ENCODE data around the gene UNC13C.

The UNC13C gene

GRCh38 chr15:54026258-54026657, 48.0 kb downstream of the UNC13C start:
- DNase-seq = no peak

- no peak for DNase-seq
These were observed 48.6 kb downstream of the UNC13C start for GRCh38 chr15:54026891-54027290.

GRCh38 chr15:54029081-54029480, 50.8 kb downstream of the UNC13C start:
- no peak for DNase-seq

GRCh38 chr15:54032066-54032465, 53.8 kb downstream of the UNC13C start:
- no peak for DNase-seq

- DNase-seq = no peak
These were observed 55.2 kb downstream of the UNC13C start for GRCh38 chr15:54033356-54033860.

GRCh38 chr15:54033869-54034458, 55.7 kb downstream of the UNC13C start:
- DNase-seq = no peak

GRCh38 chr15:54035616-54036015, 57.4 kb downstream of the UNC13C start:
- no peak for DNase-seq

- DNase-seq = no peak
These were observed 67.2 kb downstream of the UNC13C start for GRCh38 chr15:54045397-54045796.

GRCh38 chr15:54046093-54046492, 67.9 kb downstream of the UNC13C start:
- DNase-seq = no peak

GRCh38 chr15:54064365-54064764, 86.1 kb downstream of the UNC13C start:
- no peak for DNase-seq

- no peak for DNase-seq
These were observed 88.2 kb downstream of the UNC13C start for GRCh38 chr15:54066403-54066802.

GRCh38 chr15:54082836-54083492, 104.7 kb downstream of the UNC13C start:
- no peak for DNase-seq

- no peak for DNase-seq
These were observed 105.3 kb downstream of the UNC13C start for GRCh38 chr15:54083501-54083900.

- no peak for DNase-seq
These were observed 105.8 kb downstream of the UNC13C start for GRCh38 chr15:54083991-54084390.

- DNase-seq = no peak
These were observed 110.6 kb downstream of the UNC13C start for GRCh38 chr15:54088837-54089236.

GRCh38 chr15:54089776-54090175, 111.5 kb downstream of the UNC13C start:
- DNase-seq = no peak

- DNase-seq = no peak
These were observed 113.4 kb downstream of the UNC13C start for GRCh38 chr15:54091651-54092050.

- DNase-seq = no peak
These were observed 116.4 kb downstream of the UNC13C start for GRCh38 chr15:54094661-54095060.

GRCh38 chr15:54097019-54097418, 118.8 kb downstream of the UNC13C start:
- DNase-seq = no peak

- no peak for DNase-seq
These were observed 120.8 kb downstream of the UNC13C start for GRCh38 chr15:54099010-54099409.

- no peak for DNase-seq
These were observed 123.5 kb downstream of the UNC13C start for GRCh38 chr15:54101664-54102270.

GRCh38 chr15:54102704-54103103, 124.5 kb downstream of the UNC13C start:
- DNase-seq = no peak

GRCh38 chr15:54109014-54109413, 130.8 kb downstream of the UNC13C start:
- no peak for DNase-seq

GRCh38 chr15:54119051-54119450, 140.8 kb downstream of the UNC13C start:
- DNase-seq = no peak

All from NCI-H1694 treated with DMSO at 0.1 percent for 48 hours (cell line).